ENCODE data around the gene ATP10A.

Gene ATP10A

GRCh38 chr15:25771338-25771706 lies 91.8 kb downstream of the ATP10A start:
- no peak overlapping the region for H3K27ac ChIP-seq

GRCh38 chr15:25770618-25771337 lies 92.3 kb downstream of the ATP10A start:
- Histone ChIP-seq H3K27me3 (no peaks in the 10 kb centered on the region), H3K4me1 (peaks cover 45% of the 10 kb centered on the region)

More at GRCh38 chr15:25771338-25771706, 91.8 kb downstream of the ATP10A start:
- Histone ChIP-seq H4K20me1 (0 out of 2 replicates have a peak, but pooled peaks cover 12% of the 10 kb centered on the region), H3K4me3 (no peak overlapping the region), H3K4me1 (peaks cover 50% of the 10 kb centered on the region), H3K27me3 (no peaks in the 10 kb centered on the region), H3K4me2 (no peak overlapping the region), H3K9me3 (peaks cover 13% of the 10 kb centered on the region), H3K36me3 (peaks cover 38% of the 10 kb centered on the region), H3K9ac (no peak overlapping the region)
- TF ChIP-seq Cebpa-rat (IDR thresholded peaks at IDR 0.05), result no peak

GRCh38 chr15:25770031-25770430 lies 93.1 kb downstream of the ATP10A start:
- no peak overlapping the region for H3K9ac ChIP-seq
- peaks cover 23% of the 10 kb centered on the region for H3K9me3 ChIP-seq
- no peak overlapping the region for H3K27ac ChIP-seq
- no peak overlapping the region for H3K4me3 ChIP-seq
- no peaks in the 10 kb centered on the region for H3K27me3 ChIP-seq
- no peak for TF ChIP-seq Cebpa-rat (IDR thresholded peaks at IDR 0.05)
- peaks cover 51% of the 10 kb centered on the region for H3K36me3 ChIP-seq
- 0 out of 2 replicates have a peak, but pooled peaks cover 5% of the 10 kb centered on the region for H4K20me1 ChIP-seq
- H3K4me1 ChIP-seq, result peaks cover 38% of the 10 kb centered on the region
- no peak overlapping the region for H3K4me2 ChIP-seq

More at GRCh38 chr15:25770618-25771337, 92.3 kb downstream of the ATP10A start:
- Histone ChIP-seq H3K36me3 (peaks cover 43% of the 10 kb centered on the region), H3K9ac (no peak overlapping the region), H3K4me3 (no peak overlapping the region), H3K27ac (no peak overlapping the region), H4K20me1 (0 out of 2 replicates have a peak, but pooled peaks cover 10% of the 10 kb centered on the region), H3K4me2 (no peak overlapping the region), H3K9me3 (peaks cover 19% of the 10 kb centered on the region)
- no peak for TF ChIP-seq Cebpa-rat (IDR thresholded peaks at IDR 0.05)

- H3K27ac ChIP-seq, result no peak overlapping the region
- peaks cover 44% of the 10 kb centered on the region for H3K4me1 ChIP-seq
- no peaks in the 10 kb centered on the region for H3K27me3 ChIP-seq
- peaks cover 23% of the 10 kb centered on the region for H3K9me3 ChIP-seq
- no peak overlapping the region for H3K4me2 ChIP-seq
- no peak overlapping the region for H3K4me3 ChIP-seq
- TF ChIP-seq Cebpa-rat (IDR thresholded peaks at IDR 0.05), result no peak
- peaks cover 58% of the 10 kb centered on the region for H3K36me3 ChIP-seq
- H3K9ac ChIP-seq, result no peak overlapping the region
- 0 out of 2 replicates have a peak, but pooled peaks cover 3% of the 10 kb centered on the region for H4K20me1 ChIP-seq
Measured at GRCh38 chr15:25768271-25768670, 94.9 kb downstream of the ATP10A start.

GRCh38 chr15:25767356-25768151 lies 95.6 kb downstream of the ATP10A start:
- H3K4me2 ChIP-seq, result no peak overlapping the region
- no peaks in the 10 kb centered on the region for H4K20me1 ChIP-seq
- H3K27me3 ChIP-seq, result no peaks in the 10 kb centered on the region
- peaks cover 41% of the 10 kb centered on the region for H3K4me1 ChIP-seq
- H3K27ac ChIP-seq, result no peak overlapping the region
- no peak overlapping the region for H3K9ac ChIP-seq
- H3K36me3 ChIP-seq, result peaks cover 58% of the 10 kb centered on the region
- no peak for TF ChIP-seq Cebpa-rat (IDR thresholded peaks at IDR 0.05)
- H3K9me3 ChIP-seq, result peaks cover 23% of the 10 kb centered on the region
- no peak overlapping the region for H3K4me3 ChIP-seq

GRCh38 chr15:25766417-25766816 lies 96.7 kb downstream of the ATP10A start:
- Histone ChIP-seq H3K27me3 (no peaks in the 10 kb centered on the region), H3K36me3 (peaks cover 57% of the 10 kb centered on the region), H3K9ac (no peak overlapping the region), H3K27ac (no peak overlapping the region), H3K9me3 (peaks cover 23% of the 10 kb centered on the region), H3K4me2 (no peak overlapping the region), H4K20me1 (no peaks in the 10 kb centered on the region), H3K4me1 (peaks cover 38% of the 10 kb centered on the region), H3K4me3 (no peak overlapping the region)
- TF ChIP-seq Cebpa-rat (IDR thresholded peaks at IDR 0.05), result no peak

- TF ChIP-seq Cebpa-rat (IDR thresholded peaks at IDR 0.05), result no peak
- H3K27ac ChIP-seq, result no peak overlapping the region
- no peaks in the 10 kb centered on the region for H3K27me3 ChIP-seq
- H4K20me1 ChIP-seq, result no peaks in the 10 kb centered on the region
- H3K4me3 ChIP-seq, result no peak overlapping the region
- peaks cover 44% of the 10 kb centered on the region for H3K36me3 ChIP-seq
- no peak overlapping the region for H3K4me2 ChIP-seq
- H3K9ac ChIP-seq, result no peak overlapping the region
- H3K9me3 ChIP-seq, result peaks cover 23% of the 10 kb centered on the region
- peaks cover 29% of the 10 kb centered on the region for H3K4me1 ChIP-seq
Measured at GRCh38 chr15:25764980-25765735, 98.0 kb downstream of the ATP10A start.

- Histone ChIP-seq H3K9me3 (peaks cover 23% of the 10 kb centered on the region), H3K4me1 (peaks cover 29% of the 10 kb centered on the region), H3K27ac (no peak overlapping the region), H3K27me3 (no peaks in the 10 kb centered on the region), H3K36me3 (peaks cover 42% of the 10 kb centered on the region), H4K20me1 (no peaks in the 10 kb centered on the region), H3K4me3 (no peak overlapping the region), H3K4me2 (peak overlapping the region; percentile 13), H3K9ac (no peak overlapping the region)
- no peak for TF ChIP-seq Cebpa-rat (IDR thresholded peaks at IDR 0.05)
Measured at GRCh38 chr15:25763954-25764353, 99.2 kb downstream of the ATP10A start.

- no peak for TF ChIP-seq Cebpa-rat (IDR thresholded peaks at IDR 0.05)
- peaks cover 23% of the 10 kb centered on the region for H3K9me3 ChIP-seq
- no peak overlapping the region for H3K27ac ChIP-seq
- H3K4me3 ChIP-seq, result no peak overlapping the region
- no peaks in the 10 kb centered on the region for H4K20me1 ChIP-seq
- no peaks in the 10 kb centered on the region for H3K27me3 ChIP-seq
- peaks cover 41% of the 10 kb centered on the region for H3K36me3 ChIP-seq
- peak overlapping the region; percentile 13; the same call in 1 of the 2 replicates for H3K4me2 ChIP-seq
- no peak overlapping the region for H3K9ac ChIP-seq
- peaks cover 29% of the 10 kb centered on the region for H3K4me1 ChIP-seq
Measured at GRCh38 chr15:25763331-25763751, 99.8 kb downstream of the ATP10A start.
